ENCODE measurements around the gene NYAP2. TPM values are rescaled to one million over a fixed set of nuclear protein-coding genes. Genes with fewer than 3 reads are reported as not detected.

Gene NYAP2
- total RNA-seq, 1 donor from 2014 or later: 0.07 TPM

GRCh38 chr2:225693259-225693658 lies 293.7 kb downstream of the NYAP2 start:
- no peak overlapping the region for H3K4me2 ChIP-seq
- Mint-ChIP-seq H3K9me3 (no peaks in the 10 kb centered on the region), H3K27me3 (ENCODE audit: insufficient read depth, low read depth) (no peaks in the 10 kb centered on the region), H3K4me3 (no peak overlapping the region), H3K27ac (no peak overlapping the region), H3K4me1 (no peaks in the 10 kb centered on the region), H3K36me3 (no peaks in the 10 kb centered on the region)
- H3K79me2 ChIP-seq (ENCODE audit: low read depth): no peaks in the 10 kb centered on the region
- H3K4me1 ChIP-seq: no peaks in the 10 kb centered on the region
- no peaks in the 10 kb centered on the region for H3K27me3 ChIP-seq
- H3K27ac ChIP-seq: no peak overlapping the region
- no peak overlapping the region for H3K9ac ChIP-seq
- H3K4me3 ChIP-seq: no peak overlapping the region
- no peak overlapping the region for H2AFZ ChIP-seq (replicated peaks)
- no peaks in the 10 kb centered on the region for H3K9me3 ChIP-seq (ENCODE audit: low read depth)
- no peaks in the 10 kb centered on the region for H3F3A ChIP-seq (ENCODE audit: low read depth)
- no peaks in the 10 kb centered on the region for H3K36me3 ChIP-seq
- TF ChIP-seq, protein P1, sequence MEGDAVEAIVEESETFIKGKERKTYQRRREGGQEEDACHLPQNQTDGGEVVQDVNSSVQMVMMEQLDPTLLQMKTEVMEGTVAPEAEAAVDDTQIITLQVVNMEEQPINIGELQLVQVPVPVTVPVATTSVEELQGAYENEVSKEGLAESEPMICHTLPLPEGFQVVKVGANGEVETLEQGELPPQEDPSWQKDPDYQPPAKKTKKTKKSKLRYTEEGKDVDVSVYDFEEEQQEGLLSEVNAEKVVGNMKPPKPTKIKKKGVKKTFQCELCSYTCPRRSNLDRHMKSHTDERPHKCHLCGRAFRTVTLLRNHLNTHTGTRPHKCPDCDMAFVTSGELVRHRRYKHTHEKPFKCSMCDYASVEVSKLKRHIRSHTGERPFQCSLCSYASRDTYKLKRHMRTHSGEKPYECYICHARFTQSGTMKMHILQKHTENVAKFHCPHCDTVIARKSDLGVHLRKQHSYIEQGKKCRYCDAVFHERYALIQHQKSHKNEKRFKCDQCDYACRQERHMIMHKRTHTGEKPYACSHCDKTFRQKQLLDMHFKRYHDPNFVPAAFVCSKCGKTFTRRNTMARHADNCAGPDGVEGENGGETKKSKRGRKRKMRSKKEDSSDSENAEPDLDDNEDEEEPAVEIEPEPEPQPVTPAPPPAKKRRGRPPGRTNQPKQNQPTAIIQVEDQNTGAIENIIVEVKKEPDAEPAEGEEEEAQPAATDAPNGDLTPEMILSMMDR (IDR thresholded peaks at IDR 0.05): peak; percentile 33
- no peak for TF ChIP-seq EZH2 (IDR thresholded peaks at IDR 0.05)
- H4K20me1 ChIP-seq (ENCODE audit: low read depth): no peaks in the 10 kb centered on the region
- DNase-seq (ENCODE audit: low spot score): no peak

DNA sequence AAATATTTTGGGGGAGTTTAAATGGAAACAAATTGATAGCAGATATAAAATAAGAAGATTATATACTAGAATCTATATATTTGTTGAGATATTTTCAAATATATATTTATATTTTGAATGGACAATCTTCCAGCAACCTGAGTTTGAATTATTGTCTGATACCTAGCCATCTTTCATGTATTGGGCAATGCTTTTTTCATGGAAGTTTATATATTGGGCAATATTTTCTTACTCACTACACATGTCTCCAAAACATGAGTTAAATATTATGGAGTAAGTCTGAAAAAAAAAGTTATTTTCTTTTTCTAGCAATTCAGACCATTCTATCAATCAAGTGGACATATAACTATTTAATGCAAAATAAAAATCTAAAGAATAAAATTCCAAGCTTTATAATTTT lies 295.2 kb downstream of the NYAP2 start:
- Histone ChIP-seq H2AFZ (replicated peaks) (no peak overlapping the region), H3K9ac (no peak overlapping the region)
- no peaks in the 10 kb centered on the region for H3K4me1 Mint-ChIP-seq

GRCh38 chr2:225697936-225698335 lies 298.4 kb downstream of the NYAP2 start:
- no peak overlapping the region for H3K4me2 ChIP-seq
- H3K79me2 ChIP-seq (ENCODE audit: low read depth): no peaks in the 10 kb centered on the region
- H3K9me3 ChIP-seq (ENCODE audit: low read depth): no peaks in the 10 kb centered on the region
- H3K4me3 Mint-ChIP-seq: no peak overlapping the region
- H3K4me1 Mint-ChIP-seq: no peaks in the 10 kb centered on the region
- no peak overlapping the region for H3K27ac ChIP-seq
- no peaks in the 10 kb centered on the region for H4K20me1 ChIP-seq (ENCODE audit: low read depth)
- no peaks in the 10 kb centered on the region for H3K36me3 Mint-ChIP-seq
- DNase-seq (ENCODE audit: low spot score): no peak
- no peak overlapping the region for H3K9ac ChIP-seq
- H3K27me3 Mint-ChIP-seq (ENCODE audit: insufficient read depth, low read depth): no peaks in the 10 kb centered on the region
- TF ChIP-seq EZH2phosphoT487 (IDR thresholded peaks at IDR 0.05) (no peak), EZH2 (IDR thresholded peaks at IDR 0.05) (no peak)
- TF ChIP-seq, protein P1 (IDR thresholded peaks at IDR 0.05): no peak
- H3K27me3 ChIP-seq: no peaks in the 10 kb centered on the region
- no peaks in the 10 kb centered on the region for H3K9me3 Mint-ChIP-seq
- H2AFZ ChIP-seq (replicated peaks): no peak overlapping the region
- no peak overlapping the region for H3K27ac Mint-ChIP-seq
- no peaks in the 10 kb centered on the region for H3F3A ChIP-seq (ENCODE audit: low read depth)
- no peaks in the 10 kb centered on the region for H3K36me3 ChIP-seq
- H3K4me3 ChIP-seq: no peak overlapping the region
- H3K4me1 ChIP-seq: no peaks in the 10 kb centered on the region

More for the DNA sequence above, 295.2 kb downstream of the NYAP2 start:
- Mint-ChIP-seq H3K4me3 (no peak overlapping the region), H3K9me3 (no peaks in the 10 kb centered on the region), H3K36me3 (no peaks in the 10 kb centered on the region), H3K27ac (no peak overlapping the region), H3K27me3 (ENCODE audit: insufficient read depth, low read depth) (no peaks in the 10 kb centered on the region)
- H3K4me1 ChIP-seq: no peaks in the 10 kb centered on the region
- H3K27ac ChIP-seq: no peak overlapping the region
- TF ChIP-seq EZH2phosphoT487 (IDR thresholded peaks at IDR 0.05) (no peak), EZH2 (IDR thresholded peaks at IDR 0.05) (no peak)
- TF ChIP-seq, protein P1 (IDR thresholded peaks at IDR 0.05): no peak
- H3K4me3 ChIP-seq: no peak overlapping the region
- H3K27me3 ChIP-seq: no peaks in the 10 kb centered on the region
- no peaks in the 10 kb centered on the region for H3F3A ChIP-seq (ENCODE audit: low read depth)
- H3K36me3 ChIP-seq: no peaks in the 10 kb centered on the region
- no peak for DNase-seq (ENCODE audit: low spot score)
- H4K20me1 ChIP-seq (ENCODE audit: low read depth): no peaks in the 10 kb centered on the region
- no peaks in the 10 kb centered on the region for H3K9me3 ChIP-seq (ENCODE audit: low read depth)
- no peaks in the 10 kb centered on the region for H3K79me2 ChIP-seq (ENCODE audit: low read depth)
- H3K4me2 ChIP-seq: no peak overlapping the region

Small RNAs within 50 kb of the gene (small RNA-seq; reads per million reads assigned to genes)
- gene AC016717.1: not detected
